Dendritic cell treated with granulocyte-macrophage colony-stimulating factor and Interleukin-4, amounts not matched to agents 40 ng/mL and 50 ng/mL, for 4 days (primary cell): ENCODE data around the gene PGBD5.

Experiments used
- H3K27ac Mint-ChIP-seq: one replicate; pipeline ENCODE4 v1.8.0; 2022; ENCODE audit warnings: mild to moderate bottlenecking, mixed read lengths
- H3K27me3 Mint-ChIP-seq: one replicate; pipeline ENCODE4 v1.8.0; 2022; ENCODE audit warnings: mild to moderate bottlenecking, mixed read lengths
- H3K36me3 Mint-ChIP-seq: one replicate; pipeline ENCODE4 v1.8.0; 2022; ENCODE audit warnings: low read depth, mixed read lengths
- H3K4me1 Mint-ChIP-seq: one replicate; pipeline ENCODE4 v1.8.0; 2022; ENCODE audit warnings: low read depth, mixed read lengths
- H3K4me3 Mint-ChIP-seq: one replicate; pipeline ENCODE4 v1.8.0; 2022; ENCODE audit warnings: mild to moderate bottlenecking, moderate library complexity, mixed read lengths
- H3K9me3 Mint-ChIP-seq: one replicate; pipeline ENCODE4 v1.8.0; 2022; ENCODE audit warnings: mixed read lengths
- intact Hi-C: fragments of 100-400 bp; cut with micrococcal nuclease; formaldehyde crosslinking; loops from one replicate; pipeline ENCODE4 v1.15.0; 2022

PGBD5 gene

DNA sequence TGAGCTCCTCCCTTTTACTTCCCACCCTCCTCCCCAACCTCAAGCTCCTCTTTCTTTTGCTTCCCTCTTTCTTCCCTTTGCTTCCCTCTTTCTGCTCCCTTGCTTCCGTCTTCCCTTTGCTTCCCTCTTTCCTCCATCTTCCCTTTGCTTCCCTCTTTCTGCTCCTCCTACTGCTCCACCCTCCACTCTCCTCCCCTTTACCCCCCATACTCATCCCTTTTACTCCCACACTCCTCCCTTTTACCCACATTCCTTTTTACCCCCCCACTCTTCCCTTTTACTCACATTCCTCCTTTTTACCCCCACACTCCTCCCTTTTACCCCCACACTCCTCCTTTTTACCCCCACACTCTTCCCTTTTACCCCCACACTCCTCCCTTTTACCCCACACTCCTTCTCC is 30.2 kb downstream of the PGBD5 start:
- Mint-ChIP-seq H3K9me3 (no peaks in the 10 kb centered on the region), H3K4me1 (no peaks in the 10 kb centered on the region), H3K4me3 (no peak overlapping the region), H3K27me3 (peaks cover 5% of the 10 kb centered on the region), H3K36me3 (no peaks in the 10 kb centered on the region), H3K27ac (no peak overlapping the region)
- intact Hi-C loops, result no loop called here

DNA sequence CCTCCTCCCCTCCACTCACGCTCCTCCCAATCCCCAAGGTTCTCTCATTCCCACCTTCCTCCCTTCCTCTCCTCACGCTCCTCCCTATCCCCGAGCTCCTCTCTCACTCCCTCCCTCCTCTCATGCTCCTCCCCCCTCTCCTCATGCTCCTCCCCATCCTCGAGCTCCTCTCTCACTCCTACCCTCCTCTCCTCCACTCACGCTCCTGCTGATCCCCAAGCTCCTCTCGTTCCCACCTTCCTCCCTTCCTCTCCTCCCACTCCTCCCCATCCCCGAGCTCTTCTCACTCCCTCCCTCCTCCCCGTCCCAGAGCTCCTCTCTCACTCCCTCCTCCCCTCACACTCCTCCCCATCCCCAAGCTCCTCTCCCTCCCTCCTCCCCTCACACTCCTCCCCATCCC is 31.4 kb downstream of the PGBD5 start:
- Mint-ChIP-seq H3K4me3 (no peak overlapping the region), H3K4me1 (no peaks in the 10 kb centered on the region), H3K9me3 (no peaks in the 10 kb centered on the region), H3K27ac (no peak overlapping the region), H3K36me3 (no peaks in the 10 kb centered on the region), H3K27me3 (peaks cover 5% of the 10 kb centered on the region)
- intact Hi-C loops, result no loop called here

DNA sequence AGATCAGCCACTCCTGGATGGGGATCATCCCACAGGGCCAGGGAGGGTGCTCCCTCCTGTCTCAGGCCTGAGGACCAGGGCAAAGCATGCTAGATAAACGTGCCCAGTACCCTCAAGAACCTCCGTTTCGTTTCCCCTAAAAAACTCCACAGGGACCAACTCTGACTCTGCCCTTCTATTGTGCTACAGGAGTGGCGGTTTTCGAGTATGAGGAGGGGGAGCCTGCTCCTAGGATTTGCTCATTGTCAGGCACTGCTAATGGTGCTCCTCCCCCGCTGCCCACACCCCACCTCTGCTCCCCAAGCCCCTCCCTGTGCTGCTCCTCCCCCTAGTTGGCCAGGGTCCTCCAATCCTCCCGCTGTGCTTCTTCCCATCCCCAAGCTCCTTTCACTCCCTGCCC is 32.0 kb downstream of the PGBD5 start:
- intact Hi-C loops, result no loop called here
- H3K27me3 Mint-ChIP-seq, result peaks cover 5% of the 10 kb centered on the region
- H3K27ac Mint-ChIP-seq, result no peak overlapping the region
- H3K4me1 Mint-ChIP-seq, result no peaks in the 10 kb centered on the region
- H3K9me3 Mint-ChIP-seq, result no peaks in the 10 kb centered on the region
- no peak overlapping the region for H3K4me3 Mint-ChIP-seq
- H3K36me3 Mint-ChIP-seq, result no peaks in the 10 kb centered on the region

DNA sequence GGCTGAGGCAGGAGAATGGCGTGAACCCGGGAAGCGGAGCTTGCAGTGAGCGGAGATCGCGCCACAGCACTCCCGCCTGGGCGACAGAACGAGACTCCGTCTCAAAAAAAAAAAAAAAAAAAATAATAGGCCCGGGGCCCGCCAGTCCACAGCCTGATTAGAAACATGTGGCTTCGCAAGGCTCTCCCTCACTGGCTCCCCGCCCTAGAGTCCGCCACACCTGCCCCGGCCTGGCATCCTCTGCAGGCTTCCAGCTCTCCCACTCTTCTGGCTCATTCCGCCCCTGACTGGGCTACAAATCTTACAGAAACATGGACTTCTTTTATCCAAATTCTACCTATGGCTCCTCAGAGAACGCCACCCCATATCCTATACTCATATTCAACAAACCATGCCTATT is 32.4 kb downstream of the PGBD5 start:
- intact Hi-C loops, result no loop called here
- Mint-ChIP-seq H3K36me3 (no peaks in the 10 kb centered on the region), H3K4me1 (no peaks in the 10 kb centered on the region), H3K27ac (no peak overlapping the region), H3K4me3 (no peak overlapping the region), H3K9me3 (no peaks in the 10 kb centered on the region), H3K27me3 (peaks cover 5% of the 10 kb centered on the region)

DNA sequence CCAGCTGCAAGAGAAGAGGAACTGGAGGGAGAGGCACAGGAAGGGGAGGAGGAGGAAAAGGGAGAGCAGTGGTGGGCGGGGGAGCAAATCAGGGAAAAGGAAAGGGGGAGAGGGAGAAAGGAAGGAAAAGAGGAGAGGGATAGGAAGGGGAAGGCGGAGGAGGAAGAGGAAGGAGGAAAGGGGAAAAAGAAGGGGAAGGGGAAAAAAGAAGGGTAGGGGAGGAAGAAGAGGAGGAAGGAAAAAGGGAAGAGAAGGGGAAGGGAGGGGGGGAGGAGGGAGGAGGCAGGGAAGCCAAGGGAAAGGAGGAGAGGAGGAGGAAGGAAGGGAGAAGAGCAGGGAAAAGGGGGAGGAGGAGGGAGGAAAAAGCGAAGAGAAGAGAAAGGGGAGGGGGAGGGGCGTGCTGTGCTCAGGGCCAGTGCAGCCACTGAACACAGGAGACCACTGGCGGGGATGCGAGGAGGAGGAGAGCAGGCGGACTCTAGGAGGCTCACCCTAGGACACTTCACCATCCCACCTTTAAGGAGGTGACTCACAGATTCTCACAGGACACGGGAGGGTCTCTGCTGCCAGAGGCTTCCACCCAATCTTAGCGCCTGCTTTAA is 33.1 kb downstream of the PGBD5 start:
- Mint-ChIP-seq H3K4me1 (no peaks in the 10 kb centered on the region), H3K36me3 (no peaks in the 10 kb centered on the region), H3K27ac (no peak overlapping the region), H3K4me3 (no peak overlapping the region), H3K9me3 (no peaks in the 10 kb centered on the region), H3K27me3 (peaks cover 3% of the 10 kb centered on the region)
- intact Hi-C loops, result no loop called here

DNA sequence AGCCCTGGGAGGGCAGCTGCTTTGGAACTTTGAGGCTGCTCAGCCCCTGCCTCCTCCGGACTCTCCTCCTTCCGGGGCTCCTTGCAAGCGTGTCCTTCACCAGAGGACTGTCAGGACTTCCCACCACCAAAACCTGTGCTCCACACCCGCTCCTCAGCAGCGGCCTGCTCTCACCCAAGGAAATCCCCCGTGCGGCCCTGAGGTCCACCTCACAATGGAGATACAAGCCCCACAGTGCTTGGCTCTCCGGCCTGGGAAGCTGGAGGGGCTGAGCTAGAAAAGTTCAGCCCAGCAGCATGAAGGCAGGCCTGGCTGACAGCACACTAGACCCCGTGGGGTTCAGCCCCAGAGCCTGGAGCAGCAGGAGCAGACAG is 33.6 kb downstream of the PGBD5 start:
- H3K9me3 Mint-ChIP-seq, result no peaks in the 10 kb centered on the region
- no peaks in the 10 kb centered on the region for H3K36me3 Mint-ChIP-seq
- H3K4me1 Mint-ChIP-seq, result no peaks in the 10 kb centered on the region
- intact Hi-C loops, result no loop called here
- H3K27me3 Mint-ChIP-seq, result peaks cover 3% of the 10 kb centered on the region
- no peak overlapping the region for H3K4me3 Mint-ChIP-seq
- H3K27ac Mint-ChIP-seq, result no peak overlapping the region

DNA sequence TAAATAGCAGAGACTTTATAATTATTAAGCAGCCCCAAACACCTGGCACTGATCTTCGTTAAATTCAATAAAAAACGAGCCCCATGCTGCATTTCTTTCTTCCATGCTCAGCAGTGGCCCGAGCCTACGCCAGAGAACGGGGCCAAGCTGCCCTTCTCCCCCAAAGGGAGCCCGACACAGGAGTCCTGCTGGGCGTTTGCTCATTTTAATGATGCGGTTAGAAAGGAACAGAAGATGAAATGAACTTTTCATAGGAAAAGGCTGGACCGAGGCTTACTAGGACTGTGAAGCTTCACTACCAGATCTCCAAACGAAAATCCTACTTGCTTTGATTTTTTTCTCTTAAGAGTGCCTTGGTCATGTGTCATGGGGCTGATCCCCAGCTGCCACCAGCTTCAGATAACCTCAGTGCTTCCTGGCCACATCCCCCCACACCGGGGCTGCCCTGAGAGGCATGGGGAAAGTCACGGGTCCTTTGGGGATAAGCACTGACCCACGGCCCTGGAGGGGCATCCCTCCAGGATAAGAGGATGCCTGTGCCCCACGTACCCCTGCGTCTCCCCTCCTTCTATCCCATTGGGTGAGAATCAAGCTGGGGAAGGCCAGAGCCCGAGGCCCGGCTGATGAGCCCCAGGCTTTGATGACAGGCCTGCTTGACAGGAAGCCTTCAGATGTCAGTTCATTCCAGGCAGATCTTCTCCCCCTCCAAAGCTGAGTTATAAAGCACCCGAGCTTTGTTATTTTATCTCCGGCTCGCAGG is 34.2 kb downstream of the PGBD5 start:
- H3K9me3 Mint-ChIP-seq, result no peaks in the 10 kb centered on the region
- H3K4me1 Mint-ChIP-seq, result no peaks in the 10 kb centered on the region
- H3K27ac Mint-ChIP-seq, result no peak overlapping the region
- H3K36me3 Mint-ChIP-seq, result no peaks in the 10 kb centered on the region
- H3K4me3 Mint-ChIP-seq, result no peak overlapping the region
- intact Hi-C loops, result no loop called here
- peaks cover 3% of the 10 kb centered on the region for H3K27me3 Mint-ChIP-seq

DNA sequence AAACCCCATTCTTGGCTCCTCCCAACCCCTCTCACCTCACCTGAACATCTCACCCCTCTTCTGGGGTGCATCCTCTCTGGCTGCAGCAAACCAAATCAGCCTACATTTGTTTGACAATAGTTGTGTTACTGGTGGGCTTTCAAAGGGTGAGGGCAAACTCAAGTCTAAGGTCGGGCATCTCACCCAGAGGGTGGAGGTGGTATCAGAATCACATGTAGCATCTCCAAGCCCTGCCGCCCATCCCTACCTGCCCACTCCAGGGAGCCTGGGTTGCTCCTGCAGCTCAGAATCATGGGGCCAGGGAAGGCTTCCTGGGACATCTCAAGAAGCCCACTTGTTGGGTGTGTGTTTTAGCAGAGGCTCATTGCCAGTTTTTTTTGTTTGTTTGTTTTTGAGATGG is 35.8 kb downstream of the PGBD5 start:
- H3K4me3 Mint-ChIP-seq, result no peak overlapping the region
- no peaks in the 10 kb centered on the region for H3K9me3 Mint-ChIP-seq
- no peak overlapping the region for H3K27ac Mint-ChIP-seq
- intact Hi-C loops, result no loop called here
- H3K36me3 Mint-ChIP-seq, result no peaks in the 10 kb centered on the region
- H3K4me1 Mint-ChIP-seq, result no peaks in the 10 kb centered on the region
- H3K27me3 Mint-ChIP-seq, result peaks cover 3% of the 10 kb centered on the region

DNA sequence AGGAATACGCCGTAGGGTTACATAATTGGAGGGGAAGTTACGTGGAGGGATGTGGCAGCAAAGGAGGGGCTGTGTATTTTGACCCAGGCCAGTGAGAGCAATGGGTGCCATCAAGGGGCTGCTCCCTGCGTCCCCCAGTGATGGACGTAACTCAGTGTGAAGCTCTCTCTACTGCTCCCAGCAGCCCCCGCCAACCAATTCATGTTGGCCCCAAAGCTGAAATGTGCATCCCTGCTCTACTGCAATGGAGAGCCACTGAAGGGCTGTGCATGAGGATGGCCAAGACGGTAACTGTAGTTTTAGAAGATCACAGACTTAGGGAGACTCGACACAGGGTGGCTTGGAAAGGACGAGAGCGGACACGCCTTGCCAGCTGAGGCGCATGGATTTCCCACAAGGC is 38.3 kb downstream of the PGBD5 start:
- Mint-ChIP-seq H3K27me3 (peaks cover 6% of the 10 kb centered on the region), H3K27ac (no peak overlapping the region), H3K36me3 (no peaks in the 10 kb centered on the region), H3K9me3 (no peaks in the 10 kb centered on the region), H3K4me3 (no peak overlapping the region), H3K4me1 (no peaks in the 10 kb centered on the region)
- intact Hi-C loops, result no loop called here

DNA sequence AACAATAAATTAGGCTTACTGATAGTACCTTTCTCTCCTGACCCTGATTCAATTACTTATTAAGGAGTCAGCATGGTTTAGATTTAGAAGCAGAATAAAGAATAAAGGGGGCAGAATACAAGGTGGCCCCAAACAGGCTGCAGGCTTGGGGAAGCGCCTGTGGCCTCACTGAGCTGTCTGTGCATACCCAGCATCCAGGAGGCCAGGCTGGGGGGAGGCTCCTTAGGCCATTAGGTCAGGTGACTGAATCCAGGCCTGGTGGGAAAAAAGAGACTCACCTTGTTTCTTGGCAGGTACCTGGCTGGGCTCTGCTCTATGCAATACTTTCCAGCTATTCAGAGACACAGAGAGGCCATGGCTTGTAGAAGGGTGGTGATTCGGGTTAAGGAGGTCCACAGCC is 38.8 kb downstream of the PGBD5 start:
- H3K4me3 Mint-ChIP-seq, result no peak overlapping the region
- no peak overlapping the region for H3K27ac Mint-ChIP-seq
- H3K4me1 Mint-ChIP-seq, result no peaks in the 10 kb centered on the region
- H3K9me3 Mint-ChIP-seq, result no peaks in the 10 kb centered on the region
- no peaks in the 10 kb centered on the region for H3K36me3 Mint-ChIP-seq
- peaks cover 2% of the 10 kb centered on the region for H3K27me3 Mint-ChIP-seq
- intact Hi-C loops, result no loop called here

DNA sequence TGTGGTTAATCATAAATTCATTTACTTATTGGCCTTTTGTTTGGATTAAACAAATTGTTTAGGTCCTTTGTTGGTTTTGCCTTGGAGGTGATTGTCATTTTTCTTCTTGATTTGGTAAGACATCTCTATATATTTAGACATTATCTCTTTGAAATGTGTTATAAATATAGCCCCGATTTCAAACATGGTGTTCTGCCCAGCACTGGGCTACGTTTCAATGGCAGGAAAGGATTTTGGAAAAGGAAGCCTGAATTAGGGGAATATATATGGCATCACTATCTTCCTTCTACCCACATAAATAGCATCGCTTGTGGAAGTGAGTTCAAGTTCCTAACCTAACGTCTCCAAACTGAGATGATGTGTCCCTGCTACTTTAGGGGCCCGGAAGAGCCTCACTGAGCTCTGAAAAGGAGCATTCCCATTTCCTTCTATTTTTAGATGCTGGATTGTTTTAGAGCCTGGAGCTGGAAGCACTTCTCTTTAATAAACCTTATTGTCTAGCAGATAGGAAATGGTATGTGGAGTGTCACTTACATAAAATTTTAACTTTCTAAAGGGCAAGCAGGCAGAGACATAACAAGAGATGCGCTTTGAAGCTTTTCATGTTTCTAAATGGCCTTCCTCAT is 39.4 kb downstream of the PGBD5 start:
- no peaks in the 10 kb centered on the region for H3K4me1 Mint-ChIP-seq
- no peak overlapping the region for H3K27ac Mint-ChIP-seq
- peaks cover 3% of the 10 kb centered on the region for H3K27me3 Mint-ChIP-seq
- intact Hi-C loops, result no loop called here
- H3K36me3 Mint-ChIP-seq, result no peaks in the 10 kb centered on the region
- no peak overlapping the region for H3K4me3 Mint-ChIP-seq
- H3K9me3 Mint-ChIP-seq, result no peaks in the 10 kb centered on the region

DNA sequence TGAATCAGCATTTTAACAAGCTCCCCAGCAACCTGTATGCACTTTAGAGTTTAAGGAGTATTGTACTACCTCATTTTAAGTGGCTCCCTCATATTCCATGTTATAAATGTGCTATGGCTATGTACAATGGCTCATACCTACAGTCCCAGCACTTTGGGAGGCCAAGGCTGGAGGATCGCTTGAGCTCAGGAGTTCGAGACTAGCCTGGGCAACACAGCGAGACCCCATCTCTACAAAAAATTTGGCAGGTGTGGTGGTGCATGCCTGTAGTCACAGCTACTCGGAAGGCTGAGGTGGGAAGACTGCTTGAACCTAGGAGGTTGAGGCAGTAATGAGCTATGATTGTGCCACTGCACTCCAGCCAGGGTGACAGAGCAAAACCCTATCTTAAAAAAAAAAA is 40.2 kb downstream of the PGBD5 start:
- intact Hi-C loops, result no loop called here
- Mint-ChIP-seq H3K27me3 (peaks cover 4% of the 10 kb centered on the region), H3K9me3 (no peaks in the 10 kb centered on the region), H3K4me1 (no peaks in the 10 kb centered on the region), H3K36me3 (no peaks in the 10 kb centered on the region), H3K4me3 (no peak overlapping the region), H3K27ac (no peak overlapping the region)

DNA sequence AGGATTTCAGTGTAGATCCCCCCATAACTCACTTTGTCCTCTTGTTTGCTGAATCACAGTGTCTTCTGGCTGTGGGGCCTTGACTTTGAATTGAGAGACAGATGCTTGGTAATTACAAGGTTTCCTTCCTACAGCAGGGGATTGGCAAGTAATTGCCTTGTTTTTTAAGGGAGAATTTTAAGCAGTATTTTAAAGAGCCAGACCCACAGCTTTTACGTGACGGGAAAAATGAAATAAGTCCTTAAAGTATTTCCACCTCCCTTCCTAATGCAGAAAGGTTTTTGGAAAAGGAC is 41.0 kb downstream of the PGBD5 start:
- intact Hi-C loops, result no loop called here
- Mint-ChIP-seq H3K9me3 (no peaks in the 10 kb centered on the region), H3K27ac (no peak overlapping the region), H3K4me3 (no peak overlapping the region), H3K4me1 (no peaks in the 10 kb centered on the region), H3K27me3 (peaks cover 4% of the 10 kb centered on the region), H3K36me3 (no peaks in the 10 kb centered on the region)

DNA sequence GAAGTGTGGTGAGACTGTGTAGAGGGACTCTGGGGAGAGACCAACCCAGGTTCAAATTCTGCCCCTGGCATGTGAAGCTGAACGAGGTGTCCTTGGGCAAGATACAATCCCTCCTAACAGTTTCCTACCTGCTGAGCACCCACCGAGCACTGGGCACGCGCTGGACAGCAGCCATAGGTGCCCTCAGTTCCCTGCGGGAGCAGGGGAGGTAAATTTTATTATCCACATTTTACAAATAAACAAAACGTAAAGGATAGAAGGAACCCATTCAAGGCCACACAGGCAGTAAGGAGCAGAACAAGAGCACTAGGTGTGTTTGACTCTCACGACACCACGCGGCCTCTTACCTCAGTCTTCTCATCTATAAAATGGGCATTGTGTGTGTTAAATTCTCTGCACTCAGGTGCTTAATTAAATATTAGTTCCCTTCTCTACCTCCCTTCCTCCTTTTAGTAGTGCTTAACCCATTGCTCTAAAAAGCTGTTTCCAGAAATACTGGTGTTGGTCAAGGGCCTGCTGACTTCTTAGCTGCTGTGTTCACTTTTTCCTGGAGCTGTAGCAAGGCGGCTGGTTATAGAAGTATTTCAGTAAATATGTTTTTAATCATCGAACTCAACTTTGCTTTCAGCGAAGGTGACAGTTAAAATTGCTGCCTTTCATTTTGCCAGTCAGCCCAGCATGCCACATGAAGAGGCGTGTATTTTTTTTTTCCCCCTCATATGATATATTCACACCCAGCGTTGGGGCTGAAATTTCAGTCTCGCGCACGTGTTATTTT is 41.6 kb downstream of the PGBD5 start:
- Mint-ChIP-seq H3K4me1 (no peaks in the 10 kb centered on the region), H3K9me3 (peaks cover 4% of the 10 kb centered on the region), H3K27ac (no peak overlapping the region), H3K27me3 (peaks cover 4% of the 10 kb centered on the region), H3K36me3 (no peaks in the 10 kb centered on the region), H3K4me3 (no peak overlapping the region)
- intact Hi-C loops, result no loop called here
